LNCaP clone FGC (cell line): Measurements from ENCODE around the gene GALNT1.

ENCODE experiments used
- DNase-seq: peaks from one replicate; pipeline ENCODE4 v3.0.0-alpha.2; 2011; ENCODE audit warnings: low read depth
- H3K4me3 ChIP-seq: 2 replicates; pipeline ENCODE4 v1.5.1; 2011; ENCODE audit warnings: mild to moderate bottlenecking, low read depth, low read length, control low read depth
- CTCF ChIP-seq: IDR thresholded peaks from 2 replicates; pipeline ENCODE4 v1.5.1; 2012; ENCODE audit warnings: mild to moderate bottlenecking; ENCODE audit not compliant: control insufficient read depth, insufficient read depth; ENCODE audit errors: extremely low read depth

The GALNT1 gene

GRCh38 chr18:35732162-35732561 lies 150.6 kb downstream of the GALNT1 start:
- no peak overlapping the region for H3K4me3 ChIP-seq
- no peak for TF ChIP-seq CTCF

DNA sequence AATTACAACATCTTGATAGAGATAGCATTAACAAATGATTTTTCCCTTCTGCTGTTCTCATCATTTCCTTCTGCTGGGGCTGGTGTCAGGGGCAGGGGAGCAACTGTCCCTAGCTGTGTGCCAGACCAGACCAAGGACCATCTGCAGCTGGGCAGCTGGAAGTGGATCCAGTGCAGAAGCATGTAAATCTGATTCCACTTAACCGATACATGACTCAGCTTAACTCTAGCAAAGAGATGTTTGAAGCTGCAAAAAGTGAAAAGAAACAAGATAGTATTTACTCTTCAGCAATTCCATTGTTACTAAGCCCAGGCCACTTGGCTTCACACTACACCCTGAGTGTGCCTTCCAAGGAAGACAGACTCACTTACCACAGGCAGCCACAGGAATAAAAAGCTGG lies 151.1 kb downstream of the GALNT1 start:
- TF ChIP-seq CTCF = no peak
- no peak for DNase-seq
- H3K4me3 ChIP-seq = no peak overlapping the region

More at GRCh38 chr18:35732162-35732561, 150.6 kb downstream of the GALNT1 start:
- no peak for DNase-seq

DNA sequence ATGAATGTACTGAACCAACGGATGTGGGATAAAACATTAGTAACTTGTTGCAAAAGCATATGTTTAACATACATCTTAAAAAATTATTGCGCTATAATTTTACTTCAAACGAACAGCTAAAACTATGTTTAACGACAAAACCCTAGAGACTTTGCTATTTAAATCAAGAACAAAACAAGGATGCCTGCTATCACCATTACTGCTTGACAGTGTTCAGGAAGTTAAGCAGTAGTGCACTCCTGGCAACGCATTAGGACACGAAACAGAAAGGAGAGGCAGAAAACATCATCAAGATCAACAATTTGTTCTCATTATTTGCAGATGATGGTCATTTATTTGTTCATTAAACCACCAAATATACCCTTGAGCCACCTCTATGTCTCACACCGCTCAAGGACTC lies 151.9 kb downstream of the GALNT1 start:
- DNase-seq = no peak
- no peak overlapping the region for H3K4me3 ChIP-seq
- TF ChIP-seq CTCF = no peak

DNA sequence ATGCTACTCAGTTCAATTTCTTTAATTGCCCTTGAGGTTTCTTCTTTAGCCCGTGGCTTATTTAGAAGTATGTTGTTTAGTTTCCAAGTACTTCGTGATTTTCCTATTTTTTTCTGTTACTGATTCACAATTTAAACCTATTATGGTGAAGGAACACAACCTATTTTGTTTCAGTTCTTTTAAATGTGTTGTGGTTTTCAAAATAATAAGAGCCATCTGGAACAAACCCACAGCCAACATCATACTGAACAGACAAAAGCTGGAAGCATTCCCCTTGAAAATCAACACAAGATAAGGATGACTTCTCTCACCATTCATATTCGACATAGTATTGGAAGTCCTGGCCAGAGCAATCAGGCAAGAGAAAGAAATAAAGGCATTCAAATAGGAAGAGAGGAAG lies 155.2 kb downstream of the GALNT1 start:
- no peak overlapping the region for H3K4me3 ChIP-seq
- DNase-seq = no peak
- TF ChIP-seq CTCF = no peak

DNA sequence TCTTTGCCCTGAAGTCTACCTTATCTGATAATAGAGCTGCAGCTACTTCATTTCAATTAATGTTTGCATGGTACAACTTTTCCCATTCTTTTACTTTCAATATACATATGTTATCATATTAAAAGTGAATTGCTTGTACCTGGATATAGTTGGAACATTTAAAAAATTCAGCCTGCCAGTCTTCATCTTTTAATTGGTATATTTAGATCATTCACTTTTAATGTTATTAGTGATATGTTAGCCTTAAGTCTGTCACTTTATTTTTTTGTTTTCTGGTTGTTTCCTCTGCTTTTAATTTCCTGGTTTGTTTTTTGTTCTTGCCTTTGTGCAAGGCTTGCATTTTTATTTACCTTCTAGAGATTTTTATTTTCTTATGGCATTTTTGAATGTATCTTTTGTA lies 158.2 kb downstream of the GALNT1 start:
- no peak for DNase-seq
- no peak overlapping the region for H3K4me3 ChIP-seq
- TF ChIP-seq CTCF = no peak

- no peak for TF ChIP-seq CTCF
- no peak for DNase-seq
- H3K4me3 ChIP-seq = no peak overlapping the region
These were observed 159.1 kb downstream of the GALNT1 start for GRCh38 chr18:35740656-35741055.

DNA sequence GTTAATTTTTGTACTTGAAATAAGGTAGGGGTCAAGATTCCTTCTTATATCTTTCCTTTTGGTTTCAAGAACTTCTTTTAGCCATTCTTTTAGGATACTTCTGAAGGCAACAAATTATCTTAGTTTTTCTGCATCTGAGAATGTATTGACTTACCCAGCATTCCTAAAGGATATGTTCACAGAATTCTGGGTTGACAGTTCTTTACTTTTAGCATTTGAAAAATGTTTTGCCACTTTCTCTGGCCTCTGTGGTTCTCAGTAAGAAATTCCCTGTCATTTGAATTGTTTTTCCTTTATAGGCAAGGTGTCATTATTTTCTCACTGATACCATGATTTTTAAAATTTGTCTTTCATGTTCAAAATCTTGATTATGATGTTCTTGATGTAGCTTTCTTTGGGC lies 162.4 kb downstream of the GALNT1 start:
- H3K4me3 ChIP-seq = no peak overlapping the region
- no peak for DNase-seq
- no peak for TF ChIP-seq CTCF
